Measurements from ENCODE around the gene CES2.
A peak's percentile ranks its signal among the peaks of the same experiment; 100 is the strongest.
"Not testable (repeated sequence)": the region's sequence is repeated elsewhere in the genome, so short reads cannot be mapped to it uniquely, and the experiment has no call there.

Gene CES2, protein sequence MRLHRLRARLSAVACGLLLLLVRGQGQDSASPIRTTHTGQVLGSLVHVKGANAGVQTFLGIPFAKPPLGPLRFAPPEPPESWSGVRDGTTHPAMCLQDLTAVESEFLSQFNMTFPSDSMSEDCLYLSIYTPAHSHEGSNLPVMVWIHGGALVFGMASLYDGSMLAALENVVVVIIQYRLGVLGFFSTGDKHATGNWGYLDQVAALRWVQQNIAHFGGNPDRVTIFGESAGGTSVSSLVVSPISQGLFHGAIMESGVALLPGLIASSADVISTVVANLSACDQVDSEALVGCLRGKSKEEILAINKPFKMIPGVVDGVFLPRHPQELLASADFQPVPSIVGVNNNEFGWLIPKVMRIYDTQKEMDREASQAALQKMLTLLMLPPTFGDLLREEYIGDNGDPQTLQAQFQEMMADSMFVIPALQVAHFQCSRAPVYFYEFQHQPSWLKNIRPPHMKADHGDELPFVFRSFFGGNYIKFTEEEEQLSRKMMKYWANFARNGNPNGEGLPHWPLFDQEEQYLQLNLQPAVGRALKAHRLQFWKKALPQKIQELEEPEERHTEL

GRCh38 chr16:66935314-66936011 is at the start of gene CES2:
Gene CES2 (plus strand): TSS chr16:66935516. CDS start chr16:66935636, 120 bp downstream.
- no peak for DNase-seq (ENCODE audit: low read depth in 3 of 3)

GRCh38 chr16:66886321-66886720 is 49.0 kb upstream of the CES2 start:
- no peak for DNase-seq (ENCODE audit: low read depth in 3 of 3)

DNA sequence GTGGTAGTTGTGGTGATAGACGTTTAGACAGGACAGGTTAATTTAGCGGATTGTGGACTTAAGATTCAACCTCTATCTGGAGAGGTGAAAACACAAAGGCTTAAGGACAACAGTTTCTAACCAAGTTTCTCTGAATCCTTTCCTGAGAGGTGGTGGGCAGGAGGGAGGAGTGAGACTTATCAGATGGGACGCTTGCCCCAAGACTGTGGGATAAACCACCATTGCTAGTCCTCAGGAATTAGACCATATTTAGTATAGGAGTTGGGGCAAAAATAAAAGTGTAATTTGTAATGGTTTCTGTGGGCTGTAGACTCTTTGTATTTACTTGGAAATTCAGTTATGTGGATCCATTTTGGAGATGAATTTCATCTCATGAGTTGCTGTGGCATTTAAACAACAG is 48.4 kb upstream of the CES2 start:
- DNase-seq (ENCODE audit: low read depth in 3 of 3) = no peak

DNA sequence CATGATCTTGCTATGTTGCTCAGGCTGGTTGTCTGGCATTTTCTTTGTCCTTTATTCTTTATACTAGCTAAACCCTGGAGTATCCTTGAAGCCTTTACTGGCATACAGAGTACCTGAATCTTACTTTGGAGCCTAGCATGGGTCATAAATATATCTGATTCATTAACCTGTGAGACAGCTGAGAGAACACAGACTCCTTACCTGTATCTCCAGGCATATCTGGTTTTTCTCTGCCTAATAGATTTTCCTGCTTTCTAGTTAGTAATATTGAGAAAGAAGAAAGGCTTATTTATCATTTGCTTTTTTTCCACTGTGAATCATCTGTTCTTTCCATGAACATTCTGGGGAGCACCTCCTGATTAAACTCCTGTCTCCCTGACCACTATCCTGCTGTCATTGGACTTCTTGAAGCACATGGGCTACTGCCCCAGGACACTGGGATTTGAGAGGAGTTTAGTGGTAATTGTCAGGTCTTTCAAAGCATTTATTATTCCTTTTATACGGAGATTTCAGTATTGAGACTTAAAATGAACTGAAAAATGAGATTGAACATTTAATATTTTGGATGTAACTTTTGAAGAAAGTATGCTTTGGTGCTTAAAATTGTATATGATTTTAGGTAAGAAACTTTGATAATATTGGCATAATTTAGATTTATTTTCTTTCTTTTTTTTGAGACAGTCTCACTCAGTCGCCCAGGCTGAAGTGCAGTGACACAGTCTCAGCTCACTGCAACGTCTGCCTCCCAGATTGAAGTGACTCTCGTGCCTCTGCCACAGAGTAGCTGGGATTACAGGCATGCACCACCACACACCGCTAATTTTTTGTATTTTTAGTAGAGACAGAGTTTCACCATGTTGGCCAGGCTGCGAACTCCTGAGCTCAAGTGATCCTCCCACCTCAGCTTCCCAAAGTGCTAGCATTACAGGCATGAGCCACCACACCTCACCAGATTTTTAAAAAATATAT is 46.4 kb upstream of the CES2 start:
- DNase-seq (ENCODE audit: low read depth in 3 of 3) = no peak

- no peak for DNase-seq (ENCODE audit: low read depth in 3 of 3)
Observed at GRCh38 chr16:66889622-66890021, 45.7 kb upstream of the CES2 start.

- no peak for DNase-seq (ENCODE audit: low read depth in 3 of 3)
Observed at GRCh38 chr16:66890799-66891198, 44.5 kb upstream of the CES2 start.

DNA sequence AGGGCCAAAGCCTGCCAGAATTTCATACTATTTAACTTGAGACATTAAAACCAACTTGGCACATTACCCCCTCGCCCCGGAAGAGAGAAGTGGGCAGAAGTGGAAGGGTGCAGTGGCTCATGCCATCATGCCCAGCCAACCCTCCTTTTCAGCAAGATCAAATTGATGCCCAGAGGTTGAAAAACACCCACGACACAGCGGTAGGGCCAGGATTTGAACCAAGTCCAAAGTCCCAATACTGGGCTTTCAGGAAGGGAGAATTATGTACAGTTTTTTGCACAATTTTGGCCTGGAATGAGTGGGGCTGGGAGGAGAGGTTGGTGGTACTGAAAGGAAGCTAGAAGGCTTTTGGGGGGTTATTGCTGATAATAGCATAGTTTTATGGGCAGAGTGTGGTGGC is 44.0 kb upstream of the CES2 start:
- DNase-seq (ENCODE audit: low read depth in 3 of 3) = no peak

GRCh38 chr16:66891797-66892196 is 43.5 kb upstream of the CES2 start:
- no peak for DNase-seq (ENCODE audit: low read depth in 3 of 3)

- DNase-seq (ENCODE audit: low read depth in 3 of 3) = no peak
Observed at GRCh38 chr16:66894055-66894454, 41.3 kb upstream of the CES2 start.

GRCh38 chr16:66894948-66895688 is 40.2 kb upstream of the CES2 start:
- peak; percentile 34 to 51 (median 43) for DNase-seq (ENCODE audit: low read depth in 3 of 3)

- no peak for DNase-seq (ENCODE audit: low read depth in 3 of 3)
Observed at GRCh38 chr16:66895689-66895979, 39.7 kb upstream of the CES2 start.

GRCh38 chr16:66895999-66896398 is 39.3 kb upstream of the CES2 start:
- no peak for DNase-seq (ENCODE audit: low read depth in 3 of 3)

DNA sequence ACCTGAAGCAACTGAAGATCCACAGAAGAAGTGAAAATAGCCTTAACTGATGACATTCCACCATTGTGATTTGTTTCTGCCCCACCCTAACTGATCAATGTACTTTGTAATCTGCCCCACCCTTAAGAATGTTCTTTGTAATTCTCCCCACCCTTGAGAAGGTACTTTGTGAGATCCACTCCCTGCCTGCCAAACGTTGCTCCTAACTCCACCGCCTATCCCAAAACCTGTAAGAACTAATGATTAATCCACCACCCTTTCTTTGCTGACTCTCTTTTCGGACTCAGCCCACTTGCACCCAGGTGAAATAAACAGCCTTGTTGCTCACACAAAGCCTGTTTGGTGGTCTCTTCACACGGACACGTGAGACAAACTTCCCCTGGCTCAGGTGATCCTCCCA is 38.6 kb upstream of the CES2 start:
- not testable (repeated sequence) for DNase-seq (ENCODE audit: low read depth in 3 of 3)

DNA sequence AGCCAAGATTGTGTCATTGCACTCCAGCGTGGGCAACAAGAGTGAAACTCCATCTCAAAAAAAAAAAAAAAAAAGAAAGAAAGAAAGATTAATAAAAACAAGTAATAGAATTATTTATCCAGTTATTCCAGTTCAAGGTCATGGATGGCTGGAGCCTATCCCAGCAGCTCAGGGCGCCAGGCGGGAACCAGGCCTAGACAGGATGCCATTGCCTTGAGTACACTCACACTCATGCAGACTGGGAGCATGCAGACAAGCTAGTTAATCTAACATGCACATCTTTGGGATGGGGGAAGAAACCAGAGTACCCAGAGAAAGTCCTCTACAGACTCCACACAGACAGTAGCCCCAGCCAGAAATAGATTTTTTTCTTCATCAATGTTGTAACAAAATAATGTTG is 37.1 kb upstream of the CES2 start:
- no peak for DNase-seq (ENCODE audit: low read depth in 3 of 3)

GRCh38 chr16:66898933-66899309 is 36.4 kb upstream of the CES2 start:
- no peak for DNase-seq (ENCODE audit: low read depth in 3 of 3)

DNA sequence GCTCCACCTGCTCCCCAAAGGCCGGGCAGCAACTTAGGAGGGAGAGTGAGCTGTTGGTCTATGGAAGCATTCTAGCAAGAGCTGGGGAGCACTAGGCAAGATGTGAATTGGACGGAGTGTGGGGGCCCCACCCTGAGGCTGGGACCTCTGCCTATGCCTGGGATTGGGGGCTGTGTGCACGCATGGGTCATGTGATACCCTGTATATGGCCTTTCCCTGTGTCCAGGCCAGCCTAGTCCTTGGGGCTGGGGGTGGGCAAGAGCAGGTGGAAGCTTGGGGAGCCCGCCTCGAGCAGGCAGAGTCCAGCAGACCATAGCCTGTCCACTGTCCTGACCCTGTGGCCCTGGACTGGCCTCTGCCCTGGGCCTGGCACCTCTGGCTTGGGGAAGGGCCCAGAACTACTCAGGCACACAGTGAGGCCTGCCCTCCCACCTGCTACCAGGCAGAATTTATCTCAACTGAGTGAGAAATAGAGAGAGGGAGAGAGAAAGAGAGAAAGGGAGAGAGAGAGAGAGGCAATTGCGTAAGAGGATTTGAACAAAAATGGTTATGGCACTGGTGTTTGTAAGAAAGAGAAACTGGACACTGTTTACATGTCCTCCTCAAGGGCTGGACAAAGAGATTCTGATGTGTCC is 35.9 kb upstream of the CES2 start:
- DNase-seq (ENCODE audit: low read depth in 3 of 3) = no peak

GRCh38 chr16:66899945-66900710 is 35.2 kb upstream of the CES2 start:
- no peak for DNase-seq (ENCODE audit: low read depth in 3 of 3)

DNA sequence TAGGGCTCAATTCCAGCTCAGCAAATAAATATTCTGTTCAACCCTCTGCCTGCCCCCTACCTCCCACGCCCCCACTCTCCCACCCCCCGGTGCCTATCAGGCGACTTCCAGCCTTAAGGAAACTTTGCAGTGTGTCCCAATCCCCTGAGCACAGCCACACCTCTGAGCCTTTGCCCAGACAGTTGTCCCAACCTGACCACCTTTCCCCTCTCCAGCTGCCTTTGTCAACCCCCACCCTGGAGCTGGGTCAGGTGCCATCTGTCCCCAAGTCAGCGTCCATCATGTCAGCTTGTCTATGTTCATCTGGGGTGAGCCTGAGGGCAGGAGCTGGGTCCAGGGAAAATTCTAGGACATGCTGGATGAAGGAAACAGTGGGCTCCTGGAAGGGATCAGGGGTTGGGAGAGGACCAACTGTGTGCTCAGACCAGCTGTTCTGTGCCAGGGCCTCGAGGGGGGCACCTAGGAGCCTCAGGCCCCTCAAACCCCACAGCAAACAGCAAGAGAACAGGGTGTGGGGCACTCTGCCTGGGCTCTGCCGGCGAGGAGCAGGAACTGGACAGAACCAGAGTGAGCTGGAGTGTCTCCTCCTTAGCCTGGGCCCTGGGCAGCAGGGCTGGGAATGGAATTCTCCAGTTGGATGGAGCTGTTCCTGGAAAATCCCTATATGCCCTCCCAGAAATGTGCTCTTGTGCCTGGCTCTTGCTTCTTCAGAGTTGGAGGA is 34.4 kb upstream of the CES2 start:
- no peak for DNase-seq (ENCODE audit: low read depth in 3 of 3)

- no peak for DNase-seq (ENCODE audit: low read depth in 3 of 3)
Observed at GRCh38 chr16:66901626-66902025, 33.7 kb upstream of the CES2 start.
